Inferior parietal cortex (tissue), 1 donor: ENCODE measurements around the gene KCNQ5.
"Not testable (repeated sequence)": the region's sequence is repeated elsewhere in the genome, so short reads cannot be mapped to it uniquely, and the experiment has no call there.

ENCODE experiments used
- DNase-seq: peaks from one replicate; pipeline ENCODE4 v3.0.0-alpha.2; 2016; ENCODE audit errors: extremely low spot score

Gene KCNQ5

DNA sequence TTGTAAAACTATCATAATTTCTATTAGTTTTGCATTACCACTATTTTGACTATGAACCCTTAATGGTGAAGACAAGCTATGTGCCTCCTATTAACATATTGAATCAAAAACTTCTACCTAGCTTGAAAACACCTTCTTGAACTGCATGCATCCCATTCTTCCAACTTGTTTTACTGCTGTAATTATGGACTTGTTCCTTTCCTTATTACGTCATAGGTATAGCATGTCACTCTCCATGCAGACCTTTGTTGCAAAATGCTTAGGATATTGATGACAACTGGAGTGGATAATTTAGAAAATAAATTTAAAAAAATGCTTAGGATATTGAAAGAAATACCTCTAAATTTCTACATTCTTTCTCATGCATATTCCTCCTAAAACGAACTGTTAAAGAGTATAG, 219.3 kb downstream of the KCNQ5 start:
- DNase-seq = no peak

DNA sequence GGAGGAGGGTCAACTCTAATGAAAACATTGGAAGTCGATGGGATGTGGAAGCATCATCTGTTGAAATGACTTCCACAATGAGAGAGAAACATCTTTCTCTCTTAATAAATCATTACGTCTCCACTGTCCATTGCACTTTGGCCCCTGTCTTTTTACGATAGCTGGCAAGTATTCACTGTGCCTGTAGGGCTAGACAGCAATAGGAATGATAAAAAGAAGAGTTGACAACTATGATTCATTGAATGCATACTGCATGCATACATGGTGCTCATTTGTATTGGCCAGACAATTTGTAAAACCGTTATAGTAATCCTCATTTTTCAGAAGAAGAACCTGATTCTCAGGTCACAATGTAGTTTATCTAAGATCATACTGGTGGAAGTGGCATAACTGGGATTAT, 220.3 kb downstream of the KCNQ5 start:
- DNase-seq = no peak

DNA sequence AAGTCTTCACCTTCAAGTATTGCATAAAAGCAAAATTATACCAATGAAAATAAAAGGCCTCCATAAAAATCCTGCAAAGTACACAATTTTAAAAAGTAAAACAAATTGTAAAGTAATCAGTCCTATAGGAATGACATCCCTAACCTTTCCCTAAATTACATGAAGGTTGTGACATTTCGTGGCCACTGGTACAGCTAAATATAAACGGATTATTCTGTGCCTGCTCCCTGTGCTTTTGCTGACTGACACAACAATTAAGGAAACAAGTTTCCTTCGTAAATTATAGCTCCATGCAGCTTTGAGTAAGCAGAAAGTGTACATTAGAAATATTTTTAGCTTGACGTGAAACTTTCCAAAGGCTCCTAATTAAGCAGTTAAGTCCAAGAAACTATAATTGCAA, 222.8 kb downstream of the KCNQ5 start:
- DNase-seq = no peak

DNA sequence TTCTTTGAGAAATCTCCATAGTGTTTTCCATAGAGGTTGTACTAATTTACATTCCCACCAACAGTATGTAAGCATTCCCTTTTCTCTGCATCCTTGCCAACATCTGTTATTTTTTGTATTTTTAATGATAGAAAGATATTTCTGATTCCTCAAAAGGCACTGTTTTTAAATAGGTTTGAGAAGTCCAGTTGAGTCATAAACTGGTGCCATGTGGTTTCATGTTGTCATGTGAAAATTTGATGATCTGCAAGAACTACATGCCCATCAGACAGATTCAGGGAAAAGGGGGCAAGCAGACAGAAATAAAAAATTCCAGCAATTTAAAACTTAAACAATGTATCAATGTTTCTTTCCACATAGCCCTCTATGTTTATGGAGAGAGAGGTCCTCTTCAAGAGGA, 227.5 kb downstream of the KCNQ5 start:
- no peak for DNase-seq

DNA sequence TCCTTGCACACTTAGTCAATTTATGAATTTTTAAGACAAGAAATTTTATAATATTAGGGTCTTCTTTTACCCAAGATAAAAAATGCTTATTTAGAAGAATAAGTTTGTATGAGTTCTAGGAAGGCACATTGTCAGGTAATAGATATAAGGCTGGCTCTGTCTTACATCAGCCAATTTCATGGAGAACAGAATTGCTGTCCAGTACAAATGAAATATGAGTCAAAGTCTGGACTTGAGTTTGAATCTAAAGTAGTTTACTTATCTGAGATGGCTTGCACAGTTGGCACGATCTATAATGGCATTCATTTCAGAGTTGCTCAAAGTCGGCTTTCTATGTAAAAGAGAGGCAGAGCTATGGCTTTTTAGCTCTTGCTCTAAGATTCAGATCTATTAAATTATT, 228.2 kb downstream of the KCNQ5 start:
- no peak for DNase-seq

DNA sequence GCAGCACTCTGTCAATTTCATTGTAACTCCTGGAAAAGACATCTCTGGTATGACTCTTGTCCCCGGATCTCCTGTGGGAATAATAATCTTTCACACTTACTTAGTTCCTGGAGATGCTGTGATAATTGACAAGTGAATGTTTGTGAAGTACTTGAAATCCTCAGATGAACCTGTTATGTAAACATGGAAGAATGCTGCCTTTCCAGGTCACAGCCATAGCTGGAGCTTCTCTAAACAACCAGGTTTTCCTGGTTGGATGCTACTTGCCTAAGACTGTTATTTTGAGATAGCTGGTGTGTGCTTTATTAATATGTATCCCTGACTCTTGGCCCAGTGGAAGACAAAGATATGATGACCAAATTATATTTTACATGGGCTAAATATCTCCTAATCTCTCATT, 228.6 kb downstream of the KCNQ5 start:
- DNase-seq = no peak

DNA sequence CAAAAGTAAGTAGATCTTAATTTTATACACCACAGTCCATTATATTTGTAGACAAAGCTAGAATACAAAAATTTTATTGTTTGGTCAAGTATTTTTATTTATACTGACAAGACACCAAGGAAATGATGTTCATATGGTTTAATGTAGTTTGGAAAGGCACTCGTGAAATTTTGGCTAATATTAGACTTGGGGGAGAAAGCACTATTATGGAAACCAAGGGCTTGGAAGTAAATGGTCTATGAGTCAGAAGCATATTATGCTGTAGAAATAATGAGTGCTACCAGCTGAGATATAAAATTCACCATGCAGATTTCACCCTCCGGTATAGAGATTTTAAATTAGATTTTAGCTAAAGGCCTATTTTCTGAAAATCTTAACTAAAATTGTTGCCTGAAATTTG, 233.6 kb downstream of the KCNQ5 start:
- DNase-seq = no peak

DNA sequence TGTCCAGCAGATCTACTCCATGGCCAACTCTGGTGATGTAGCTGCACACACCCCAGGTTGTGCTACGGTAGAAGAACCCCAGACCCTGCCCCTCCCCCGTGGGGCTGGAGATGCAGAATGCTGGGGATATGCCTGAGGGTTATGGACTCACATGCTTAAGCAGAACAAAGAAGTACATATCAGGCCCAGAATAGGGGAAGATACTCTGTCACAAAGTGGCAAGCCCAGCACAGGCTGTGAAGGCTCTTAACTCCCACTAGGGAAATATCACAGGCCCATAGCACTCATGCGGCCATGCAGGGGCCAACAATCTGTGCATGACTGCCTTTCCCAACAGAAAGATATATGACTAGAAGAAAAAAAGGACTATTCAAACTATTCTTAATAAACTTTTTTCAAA, 234.9 kb downstream of the KCNQ5 start:
- no peak for DNase-seq

DNA sequence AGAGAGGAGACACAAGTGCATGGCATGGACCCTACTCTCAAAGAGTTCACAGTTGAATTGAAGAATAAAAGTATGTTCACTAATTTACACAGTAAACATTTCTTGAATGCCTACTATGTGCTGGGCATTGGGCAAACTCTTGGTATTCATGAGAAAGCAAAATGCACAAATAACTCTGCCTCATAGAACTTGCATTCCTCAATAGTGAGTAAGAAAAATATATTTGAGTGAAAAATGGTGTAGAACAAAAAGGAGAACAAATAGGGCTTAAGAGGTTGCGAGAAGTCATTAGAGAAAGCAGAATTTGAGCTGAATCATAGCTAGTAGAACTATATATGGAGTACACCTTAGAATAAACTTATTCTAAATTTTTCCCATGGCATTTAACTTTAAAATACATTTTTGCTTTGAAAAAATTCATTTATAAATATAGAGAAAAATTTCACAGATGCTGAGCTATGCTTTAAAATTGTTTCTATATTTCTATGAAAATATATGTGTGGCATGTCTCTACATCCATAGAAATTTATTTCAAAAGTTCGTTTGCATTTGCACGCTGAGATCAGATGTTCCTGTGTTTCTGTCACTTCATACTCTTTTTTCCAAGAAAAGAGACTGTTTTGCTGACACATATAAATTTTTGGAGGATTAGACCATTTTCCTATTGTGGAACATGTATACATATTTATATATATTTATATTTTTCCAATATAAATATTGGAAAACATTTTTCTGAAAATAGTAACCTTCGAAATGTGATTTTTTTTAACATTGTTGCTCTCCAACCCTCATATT, 236.1 kb downstream of the KCNQ5 start:
- DNase-seq = no peak

DNA sequence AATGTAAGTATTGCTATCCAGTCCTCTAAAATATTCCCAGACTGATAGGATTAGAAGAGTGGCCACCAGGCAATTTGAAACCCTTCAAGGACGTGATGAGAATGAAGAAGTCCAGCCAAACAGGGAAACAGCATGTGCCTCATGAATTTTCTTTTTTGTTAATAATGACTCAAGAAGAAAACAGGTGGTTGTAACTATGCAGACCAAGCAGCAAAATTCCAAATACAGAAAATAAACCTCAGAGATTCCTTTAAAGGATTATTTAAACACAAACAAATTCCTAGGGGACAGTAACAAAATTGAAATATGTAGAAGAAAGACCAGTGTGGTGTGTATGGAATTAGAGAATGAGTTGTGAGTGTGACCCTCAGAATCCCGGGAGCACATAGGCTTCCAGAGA, 239.2 kb downstream of the KCNQ5 start:
- DNase-seq = no peak

DNA sequence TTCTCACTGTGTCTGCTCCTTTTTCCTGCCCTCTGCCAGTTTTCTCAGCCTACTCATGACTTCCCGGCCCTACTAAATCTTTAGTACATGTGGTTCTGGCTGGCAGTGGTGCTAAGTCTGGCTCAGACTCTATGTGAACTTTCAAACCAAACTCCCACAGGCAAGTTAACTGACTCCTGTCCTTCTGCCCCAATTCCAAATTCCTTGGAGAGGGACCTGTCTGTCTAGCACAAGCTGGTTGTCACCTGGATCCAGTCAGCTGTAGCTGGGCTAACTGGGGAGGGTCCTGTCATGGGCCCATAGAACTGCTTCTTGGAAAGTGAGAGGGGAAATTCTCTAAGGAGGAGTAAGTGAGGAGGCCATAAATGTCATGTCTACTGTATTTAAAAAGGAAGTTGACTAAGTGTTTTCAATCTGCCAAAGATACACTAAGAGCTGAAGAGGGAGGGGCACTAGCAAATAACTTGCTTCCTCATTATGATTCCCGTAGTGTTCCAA, 240.1 kb downstream of the KCNQ5 start:
- DNase-seq = no peak

DNA sequence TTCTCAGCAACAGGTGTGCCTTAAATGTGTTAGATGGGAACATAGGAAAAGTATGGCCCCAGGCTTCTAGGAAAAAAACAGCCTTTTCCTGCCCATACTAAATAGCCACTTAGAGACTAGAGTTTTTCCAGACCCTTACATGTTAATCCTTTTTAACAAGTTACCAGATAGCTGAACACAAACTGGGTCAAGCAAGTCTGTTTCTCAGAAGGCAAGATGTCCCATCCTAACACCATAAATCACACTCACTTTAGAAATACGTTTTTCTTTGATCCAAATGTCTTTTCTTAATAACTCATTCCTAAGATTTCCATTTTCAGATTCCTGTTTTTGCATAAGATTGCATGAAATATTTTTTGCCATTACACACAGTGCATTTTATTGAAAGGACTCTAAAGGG, 241.3 kb downstream of the KCNQ5 start:
- DNase-seq = no peak

DNA sequence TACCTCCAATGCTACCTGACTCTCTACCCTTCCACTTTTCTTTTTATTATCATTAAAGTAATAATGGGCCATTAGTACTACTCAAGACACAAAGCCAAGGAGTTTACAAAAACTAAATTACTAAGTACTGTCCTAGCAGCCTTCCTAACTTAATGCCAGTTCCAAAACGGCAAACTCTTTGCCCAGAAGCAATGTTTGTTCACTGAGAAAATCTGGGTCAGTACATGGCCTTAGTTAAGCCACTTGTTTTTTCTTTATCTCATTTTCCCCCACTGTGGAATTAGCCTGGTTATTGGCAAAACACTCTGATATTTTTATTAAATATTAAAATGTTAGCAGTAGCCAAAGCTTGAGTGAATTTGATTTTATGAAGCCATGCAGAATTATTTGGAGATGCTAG, 242.4 kb downstream of the KCNQ5 start:
- no peak for DNase-seq

DNA sequence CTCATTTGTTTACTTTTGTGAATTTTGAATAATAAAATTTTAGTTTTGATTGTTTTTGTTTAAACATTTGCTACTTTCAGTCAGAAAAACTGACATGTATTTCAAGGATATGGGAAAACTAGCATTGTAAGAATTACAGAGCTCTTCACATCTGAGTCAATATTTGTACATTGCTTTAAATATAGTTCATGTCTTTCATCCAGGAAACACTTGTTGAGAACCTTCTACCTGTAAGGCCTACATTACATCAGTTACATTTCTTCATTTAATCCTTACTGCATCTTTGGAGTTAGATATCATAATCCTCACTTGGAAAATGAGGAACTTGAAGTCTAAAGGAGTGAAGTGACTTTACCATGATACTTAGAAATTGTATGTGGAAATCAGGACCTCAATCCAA, 242.9 kb downstream of the KCNQ5 start:
- no peak for DNase-seq

DNA sequence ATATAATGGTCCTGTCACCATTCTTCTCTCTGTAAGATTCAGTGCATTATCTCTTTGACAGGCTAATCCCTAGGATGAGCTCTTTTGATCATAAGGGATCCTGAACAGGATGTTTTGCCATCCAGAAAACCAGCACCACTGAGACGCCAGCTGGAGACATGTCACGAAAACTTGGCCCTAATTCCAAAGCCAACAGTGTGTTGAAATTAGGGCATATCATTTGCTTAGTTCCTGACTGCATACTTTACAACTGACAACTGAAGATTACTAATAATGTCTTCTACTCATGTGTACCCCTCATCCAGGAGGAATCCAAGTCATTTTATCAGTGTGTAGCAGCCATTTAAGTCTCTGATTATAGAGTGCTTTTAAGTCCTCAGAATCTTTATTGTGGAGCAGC, 243.6 kb downstream of the KCNQ5 start:
- no peak for DNase-seq

DNA sequence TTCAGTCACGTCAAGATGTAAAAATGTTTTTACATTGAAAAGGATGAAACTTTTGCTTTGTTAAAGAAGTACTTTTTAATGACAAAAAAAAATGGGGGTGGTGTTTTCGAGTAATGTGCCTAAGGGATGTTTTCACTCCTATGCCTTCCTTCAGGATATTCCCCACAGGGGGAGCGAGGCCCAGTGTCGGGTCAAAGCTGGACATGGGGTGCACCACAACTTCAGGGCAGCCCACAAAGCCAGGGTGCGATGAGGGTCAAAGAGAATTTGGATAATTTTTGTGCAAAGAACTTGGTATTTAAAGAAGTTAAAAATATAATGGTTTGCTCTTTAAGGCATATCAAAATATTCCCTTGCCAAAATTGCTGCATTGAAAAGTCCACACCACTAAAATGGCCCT, 247.8 kb downstream of the KCNQ5 start:
- no peak for DNase-seq

DNA sequence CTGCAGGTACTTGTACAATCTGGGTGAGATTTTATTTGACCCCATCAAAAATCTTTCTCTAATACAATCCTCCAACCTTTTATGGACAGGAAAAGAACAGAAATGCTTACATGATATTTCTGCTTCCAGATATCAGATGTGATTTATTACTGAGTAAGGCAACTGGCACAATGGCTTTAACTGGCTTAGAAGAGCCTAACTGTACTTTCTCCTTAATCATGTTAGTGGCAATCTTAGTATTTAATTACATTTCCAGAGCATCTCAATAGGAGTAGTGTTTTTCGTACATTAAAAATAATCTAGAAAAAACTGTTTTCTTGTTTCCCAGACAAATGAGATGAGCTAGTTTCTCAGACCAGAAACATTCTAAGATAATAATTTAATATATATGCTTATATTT, 251.6 kb downstream of the KCNQ5 start:
- no peak for DNase-seq

DNA sequence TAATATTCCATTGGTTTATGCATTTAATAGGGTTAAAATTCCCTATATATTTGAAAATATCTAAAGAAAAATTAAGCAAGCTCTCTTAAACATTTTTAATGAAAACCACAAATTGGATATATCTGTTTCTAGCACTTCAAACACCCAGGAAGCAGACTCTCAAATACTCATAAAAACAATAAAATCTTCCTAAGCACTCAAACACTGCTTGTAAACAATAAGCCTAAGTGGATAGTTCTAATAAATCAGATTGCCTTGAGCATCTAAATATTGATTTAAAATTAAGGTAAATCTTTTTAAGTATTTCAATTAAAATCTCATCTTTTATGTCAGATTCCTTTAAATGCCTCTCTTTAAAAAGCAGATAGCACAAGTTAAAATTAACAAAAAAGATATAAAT, 254.4 kb downstream of the KCNQ5 start:
- no peak for DNase-seq

DNA sequence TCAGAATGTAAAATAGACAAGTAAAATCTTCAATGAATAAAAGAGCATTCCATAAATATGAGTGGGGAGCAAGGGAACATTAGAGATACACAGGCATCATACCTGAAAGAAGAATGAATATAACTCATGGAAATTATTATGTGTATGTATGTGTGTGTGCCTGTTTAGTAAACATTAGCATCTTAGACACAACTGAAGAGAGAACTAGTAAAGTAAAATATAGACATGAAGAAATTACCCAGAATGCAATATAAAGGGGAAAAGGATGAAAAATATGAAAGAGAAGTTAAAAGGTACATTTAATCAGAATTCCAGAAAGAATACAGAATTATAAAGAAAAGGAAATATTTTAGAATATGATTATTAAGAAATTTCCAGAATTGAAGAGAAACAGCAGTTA, 264.3 kb downstream of the KCNQ5 start:
- no peak for DNase-seq

DNA sequence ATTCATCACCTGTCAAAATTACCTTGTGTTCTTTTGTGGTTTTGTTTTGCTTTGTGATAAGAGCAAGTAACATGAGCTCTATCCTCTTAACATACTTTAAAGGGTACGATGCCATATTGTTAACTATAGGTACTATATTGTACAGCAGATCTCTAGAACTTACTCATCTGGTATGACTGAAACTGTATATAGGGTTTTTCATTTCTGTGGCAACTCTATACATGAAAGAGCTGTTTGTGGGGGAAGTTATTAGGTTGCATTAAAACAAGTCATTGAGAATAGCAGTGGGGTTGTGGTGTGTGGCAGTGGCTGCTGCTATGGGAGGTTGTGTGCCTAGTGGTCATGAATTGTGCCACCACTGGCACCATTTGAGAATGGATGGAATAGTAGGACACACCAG, 268.4 kb downstream of the KCNQ5 start:
- DNase-seq = no peak

DNA sequence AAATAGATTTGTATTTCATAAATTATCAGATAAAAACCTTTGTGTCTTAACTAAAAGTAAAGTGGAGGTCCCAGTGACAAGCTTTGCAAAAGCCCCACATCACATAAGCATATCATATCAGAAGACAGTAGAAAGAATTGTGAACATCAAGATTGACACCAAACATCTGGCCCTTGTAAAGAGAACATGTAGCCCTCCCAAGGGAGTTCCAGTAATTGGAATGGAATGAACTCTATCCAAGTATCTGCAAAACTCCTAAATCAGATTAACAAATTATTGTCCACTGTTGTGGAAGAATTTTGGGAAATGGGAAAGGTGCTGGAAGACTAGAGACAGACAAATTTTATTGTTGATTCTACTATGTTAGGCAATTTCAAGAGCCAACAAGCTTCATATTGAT, 268.8 kb downstream of the KCNQ5 start:
- no peak for DNase-seq

DNA sequence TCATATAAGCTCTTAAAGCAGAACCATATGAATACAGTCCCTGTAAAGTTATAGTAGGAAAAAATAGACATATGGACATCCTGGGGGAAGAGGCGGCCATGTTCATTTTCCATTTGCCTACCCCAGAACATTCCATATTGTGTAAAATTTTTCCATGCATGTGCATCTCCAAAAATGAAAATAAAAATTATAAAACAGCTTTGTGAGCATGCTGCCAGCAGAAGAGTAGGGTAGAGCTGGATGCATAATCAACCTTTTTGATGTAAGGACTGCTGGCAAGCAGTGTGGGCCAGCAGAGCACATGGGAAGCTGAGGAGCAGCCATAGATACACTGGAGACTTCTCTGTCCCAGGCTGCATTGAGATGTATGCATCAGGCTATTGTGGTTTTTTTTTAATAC, 271.0 kb downstream of the KCNQ5 start:
- no peak for DNase-seq

DNA sequence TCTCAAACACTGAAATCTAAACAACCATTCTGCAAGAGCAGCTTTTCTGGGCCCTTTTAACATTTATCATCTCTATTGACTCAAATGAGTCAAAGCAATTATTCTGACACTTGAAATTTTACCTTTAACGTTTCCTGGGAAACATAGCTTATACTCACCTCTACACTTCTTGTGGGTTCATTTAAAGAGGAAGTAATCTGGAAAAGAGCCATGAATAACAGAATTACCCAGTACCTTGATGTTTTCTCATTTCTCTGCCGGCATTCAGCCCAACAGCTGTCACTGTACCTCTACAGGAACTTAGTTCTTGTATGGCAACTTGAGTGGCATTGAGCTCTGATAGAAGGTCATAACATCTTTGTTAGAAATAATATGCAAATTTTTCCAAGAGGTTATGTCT, 272.2 kb downstream of the KCNQ5 start:
- no peak for DNase-seq

DNA sequence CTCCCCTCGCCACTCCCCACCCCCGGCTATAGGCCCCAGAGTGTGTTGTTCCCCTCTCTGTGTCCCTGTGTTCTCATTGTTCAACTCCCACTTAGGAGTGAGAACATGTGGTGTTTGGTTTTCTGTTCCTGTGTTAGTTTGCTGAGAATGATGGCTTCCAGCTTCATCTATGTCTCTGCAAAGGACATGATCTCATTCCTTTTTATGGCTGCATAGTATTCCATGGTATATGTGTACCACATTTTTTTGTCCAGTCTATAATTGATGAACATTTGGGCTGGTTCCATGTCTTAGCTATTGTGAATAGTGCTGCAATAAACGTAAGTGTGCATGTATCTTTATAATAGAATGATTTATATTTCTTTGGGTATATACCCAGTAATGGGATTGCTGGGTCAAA, 276.4 kb downstream of the KCNQ5 start:
- not testable (repeated sequence) for DNase-seq
